Stimulated activated CD4-positive, alpha-beta T cell treated with anti-CD3 and anti-CD28 coated beads, Interleukin-1b, Interleukin-23, amount 100 ng/mL, for 48 hours (primary cell): Measurements from ENCODE around the gene DRAP1.

Experiments used
- DNase-seq: peaks from one replicate; pipeline ENCODE4 v3.0.0-alpha.2; 2020

DRAP1 gene

GRCh38 chr11:65919141-65919572 is at the start of gene DRAP1:
TSS of gene DRAP1 (plus strand) at chr11:65919426. CDS start at chr11:65919502, 76 bp downstream.
- peak; percentile 99 for DNase-seq

GRCh38 chr11:65869643-65870306 is 49.5 kb upstream of the DRAP1 start:
- no peak for DNase-seq

- DNase-seq = no peak
Observed at GRCh38 chr11:65870307-65870658, 48.9 kb upstream of the DRAP1 start.

GRCh38 chr11:65870706-65871681 is 48.2 kb upstream of the DRAP1 start:
- DNase-seq = no peak

- no peak for DNase-seq
Observed at GRCh38 chr11:65871811-65872548, 47.2 kb upstream of the DRAP1 start.

GRCh38 chr11:65872586-65873317 is 46.5 kb upstream of the DRAP1 start, which contains the start of gene EFEMP2:
TSS of gene EFEMP2 (minus strand) at chr11:65872800. CDS start at chr11:65872354, 446 bp downstream.
- DNase-seq = no peak

- peak; percentile 95 for DNase-seq
Observed at GRCh38 chr11:65873318-65874156, 45.7 kb upstream of the DRAP1 start.

- no peak for DNase-seq
Observed at GRCh38 chr11:65879617-65880016, 39.6 kb upstream of the DRAP1 start, which contains the start of gene CTSW. TSS of gene CTSW (plus strand) at chr11:65879837. CDS start at chr11:65879855, 18 bp downstream.

- no peak for DNase-seq
Observed at GRCh38 chr11:65880027-65880426, 39.2 kb upstream of the DRAP1 start.

GRCh38 chr11:65880844-65881421 is 38.3 kb upstream of the DRAP1 start:
- DNase-seq = no peak

GRCh38 chr11:65882120-65883057 is 36.8 kb upstream of the DRAP1 start:
- DNase-seq = peak; percentile 1

- DNase-seq = peak; percentile 1
Observed at GRCh38 chr11:65883058-65883761, 36.0 kb upstream of the DRAP1 start.

GRCh38 chr11:65883786-65884715 is 35.2 kb upstream of the DRAP1 start:
- peak; percentile 1 for DNase-seq

GRCh38 chr11:65884716-65885092 is 34.5 kb upstream of the DRAP1 start:
- peak; percentile 81 for DNase-seq

- DNase-seq = peak; percentile 1
Observed at GRCh38 chr11:65885231-65885630, 34.0 kb upstream of the DRAP1 start.

- DNase-seq = peak; percentile 0
Observed at GRCh38 chr11:65885808-65886536, 33.3 kb upstream of the DRAP1 start.
